ENCODE data around the gene MYBPH.
A peak's percentile ranks its signal among the peaks of the same experiment; 100 is the strongest.

Gene MYBPH

GRCh38 chr1:203201516-203202205 lies 26.0 kb upstream of the MYBPH start:
- Histone ChIP-seq H3K27me3 (no peaks in the 10 kb centered on the region), H3K9me3 (no peaks in the 10 kb centered on the region), H3K27ac (no peak overlapping the region), H3K4me3 (no peak overlapping the region), H3K4me2 (no peak overlapping the region), H3K36me3 (no peaks in the 10 kb centered on the region), H3K9ac (no peak overlapping the region), H4K20me1 (no peaks in the 10 kb centered on the region), H3K4me1 (peaks cover 19% of the 10 kb centered on the region)
- no peak for TF ChIP-seq Cebpa-rat (IDR thresholded peaks at IDR 0.05)

DNA sequence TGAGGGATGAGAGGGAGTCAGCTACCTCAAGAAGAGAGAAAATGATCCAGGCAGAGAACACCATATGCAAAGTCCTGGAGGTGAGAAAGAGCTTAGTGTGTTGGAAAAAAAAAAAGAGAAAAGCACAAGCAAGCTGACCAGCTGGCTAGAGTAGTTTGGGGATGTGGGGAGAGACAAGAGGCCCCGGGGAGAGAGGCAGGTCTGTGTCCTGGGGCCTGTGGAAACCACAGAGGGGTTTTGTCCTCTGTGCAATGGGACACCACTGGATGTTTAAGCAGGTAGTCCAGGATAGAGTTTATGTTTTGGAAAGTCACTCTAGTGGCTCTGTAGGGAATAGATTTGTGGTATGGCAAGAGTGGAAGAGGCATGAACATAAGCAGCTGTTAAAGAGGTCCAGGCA lies 25.3 kb upstream of the MYBPH start:
- no peak overlapping the region for H3K4me3 ChIP-seq
- H3K27ac ChIP-seq, result no peak overlapping the region
- no peaks in the 10 kb centered on the region for H3K27me3 ChIP-seq
- TF ChIP-seq Cebpa-rat (IDR thresholded peaks at IDR 0.05), result no peak
- no peaks in the 10 kb centered on the region for H3K36me3 ChIP-seq
- no peak overlapping the region for H3K9ac ChIP-seq
- no peaks in the 10 kb centered on the region for H4K20me1 ChIP-seq
- peaks cover 19% of the 10 kb centered on the region for H3K4me1 ChIP-seq
- no peak overlapping the region for H3K4me2 ChIP-seq
- no peaks in the 10 kb centered on the region for H3K9me3 ChIP-seq

- Histone ChIP-seq H3K4me2 (peak overlapping the region; percentile 9; the same call in 1 of the 2 replicates), H3K4me3 (no peak overlapping the region), H3K36me3 (no peaks in the 10 kb centered on the region), H4K20me1 (no peaks in the 10 kb centered on the region), H3K27me3 (no peaks in the 10 kb centered on the region), H3K9ac (no peak overlapping the region), H3K9me3 (no peaks in the 10 kb centered on the region), H3K4me1 (peaks cover 19% of the 10 kb centered on the region), H3K27ac (no peak overlapping the region)
- no peak for TF ChIP-seq Cebpa-rat (IDR thresholded peaks at IDR 0.05)
These were observed 24.4 kb upstream of the MYBPH start for GRCh38 chr1:203199816-203200571.

DNA sequence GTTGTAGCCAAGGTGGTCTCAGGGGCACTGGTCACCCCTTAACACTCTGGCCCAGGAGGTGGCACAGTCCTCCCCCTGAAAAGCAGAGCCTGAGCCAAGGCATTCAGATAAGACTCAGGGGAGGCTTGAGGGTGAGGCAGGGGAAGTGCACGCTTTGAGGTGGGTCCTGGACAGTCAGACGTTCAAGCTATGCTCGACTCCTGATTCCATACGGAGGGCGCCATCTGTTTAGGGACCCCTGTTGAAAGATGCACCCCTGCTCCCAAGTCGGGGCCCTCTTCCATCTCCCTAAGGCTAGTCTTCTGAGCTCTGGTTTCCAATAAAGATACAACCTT lies 23.8 kb upstream of the MYBPH start:
- no peak overlapping the region for H3K9ac ChIP-seq
- H3K27me3 ChIP-seq, result no peaks in the 10 kb centered on the region
- no peak for TF ChIP-seq Cebpa-rat (IDR thresholded peaks at IDR 0.05)
- H3K4me3 ChIP-seq, result no peak overlapping the region
- H3K9me3 ChIP-seq, result no peaks in the 10 kb centered on the region
- no peaks in the 10 kb centered on the region for H4K20me1 ChIP-seq
- no peaks in the 10 kb centered on the region for H3K36me3 ChIP-seq
- no peak overlapping the region for H3K27ac ChIP-seq
- H3K4me2 ChIP-seq, result no peak overlapping the region; the same call in 1 of the 2 replicates
- peaks cover 19% of the 10 kb centered on the region for H3K4me1 ChIP-seq

DNA sequence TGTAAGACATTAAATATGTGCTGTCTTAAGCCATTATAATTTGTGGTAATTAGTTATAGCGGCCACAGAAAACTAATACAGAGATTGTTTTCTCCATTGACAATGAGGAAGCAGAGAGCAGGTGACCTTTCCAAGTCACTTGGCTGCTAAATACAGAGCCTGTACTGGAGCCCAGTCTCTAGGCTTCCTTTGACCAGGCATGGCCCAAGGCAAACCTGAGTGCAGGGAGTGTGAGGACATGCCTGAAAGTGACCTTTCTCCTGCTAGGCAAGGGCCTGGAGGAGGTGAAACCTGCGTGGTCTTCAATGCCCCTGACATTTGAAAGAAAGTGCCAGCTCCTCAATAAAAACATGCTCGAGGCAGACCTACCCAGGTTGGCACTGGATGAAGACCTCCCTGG lies 23.4 kb upstream of the MYBPH start:
- H3K27ac ChIP-seq, result no peak overlapping the region
- peaks cover 19% of the 10 kb centered on the region for H3K4me1 ChIP-seq

GRCh38 chr1:203197625-203198024 lies 22.0 kb upstream of the MYBPH start:
- no peaks in the 10 kb centered on the region for H4K20me1 ChIP-seq
- no peak overlapping the region for H3K27ac ChIP-seq
- peaks cover 19% of the 10 kb centered on the region for H3K4me1 ChIP-seq
- H3K36me3 ChIP-seq, result no peaks in the 10 kb centered on the region
- 0 out of 2 replicates have a peak overlapping the region, but pooled peaks have one; percentile 0 for H3K4me2 ChIP-seq
- H3K9me3 ChIP-seq, result no peaks in the 10 kb centered on the region
- TF ChIP-seq Cebpa-rat (IDR thresholded peaks at IDR 0.05), result no peak
- no peaks in the 10 kb centered on the region for H3K27me3 ChIP-seq
- H3K9ac ChIP-seq, result no peak overlapping the region
- no peak overlapping the region for H3K4me3 ChIP-seq

More for the DNA sequence above, 23.4 kb upstream of the MYBPH start:
- H3K4me2 ChIP-seq, result no peak overlapping the region
- H3K27me3 ChIP-seq, result no peaks in the 10 kb centered on the region
- H3K4me3 ChIP-seq, result no peak overlapping the region
- no peak for TF ChIP-seq Cebpa-rat (IDR thresholded peaks at IDR 0.05)
- H3K9me3 ChIP-seq, result no peaks in the 10 kb centered on the region
- no peaks in the 10 kb centered on the region for H3K36me3 ChIP-seq
- no peaks in the 10 kb centered on the region for H4K20me1 ChIP-seq
- H3K9ac ChIP-seq, result no peak overlapping the region

DNA sequence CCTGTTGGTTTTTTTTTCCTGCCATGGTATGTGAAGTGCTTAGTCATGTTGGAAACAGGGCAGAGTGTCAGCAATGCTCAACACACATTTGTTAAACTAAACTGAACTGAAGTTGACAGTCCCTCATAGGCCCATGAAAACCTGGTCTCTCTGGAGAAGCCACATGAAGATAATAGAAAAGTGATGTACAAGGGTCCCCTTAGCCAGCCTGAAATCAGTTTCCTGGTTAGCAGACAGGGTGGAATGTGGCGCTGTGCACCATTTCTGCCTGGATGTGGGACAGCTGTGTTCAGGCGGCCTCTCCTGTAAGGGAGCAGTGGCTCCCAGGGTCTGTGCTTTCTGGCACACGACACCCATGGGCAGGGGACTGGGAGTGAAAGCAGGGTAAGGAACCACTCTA lies 20.7 kb upstream of the MYBPH start:
- no peak for TF ChIP-seq Cebpa-rat (IDR thresholded peaks at IDR 0.05)
- no peak overlapping the region for H3K27ac ChIP-seq
- H3K27me3 ChIP-seq, result no peaks in the 10 kb centered on the region
- no peak overlapping the region for H3K4me3 ChIP-seq
- H3K9ac ChIP-seq, result no peak overlapping the region
- H3K9me3 ChIP-seq, result no peaks in the 10 kb centered on the region
- H3K4me1 ChIP-seq, result peaks cover 19% of the 10 kb centered on the region
- H3K36me3 ChIP-seq, result no peaks in the 10 kb centered on the region
- no peaks in the 10 kb centered on the region for H4K20me1 ChIP-seq
- no peak overlapping the region for H3K4me2 ChIP-seq

DNA sequence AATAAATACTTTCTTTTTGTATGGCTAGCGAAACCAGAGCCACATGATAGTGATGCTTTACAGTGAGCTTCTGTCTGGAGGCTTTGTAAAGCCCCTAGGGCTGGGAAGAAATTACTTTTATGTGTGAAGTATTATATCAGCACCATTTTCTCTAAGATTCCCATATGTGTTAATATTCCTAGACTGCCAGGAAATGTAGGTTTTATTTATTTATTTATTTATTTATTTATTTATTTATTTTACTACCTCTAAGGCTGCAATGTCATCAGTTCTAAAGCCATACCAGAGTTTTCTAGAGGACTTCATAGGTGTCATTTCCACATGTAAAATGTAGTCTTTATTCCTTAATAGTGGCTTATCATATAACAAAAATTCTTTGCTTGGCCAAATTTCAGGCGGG lies 15.3 kb upstream of the MYBPH start:
- Histone ChIP-seq H3K4me3 (no peak overlapping the region), H4K20me1 (no peaks in the 10 kb centered on the region), H3K36me3 (no peaks in the 10 kb centered on the region), H3K27ac (no peak overlapping the region), H3K4me2 (no peak overlapping the region), H3K9me3 (no peaks in the 10 kb centered on the region), H3K4me1 (peaks cover 31% of the 10 kb centered on the region), H3K9ac (no peak overlapping the region), H3K27me3 (no peaks in the 10 kb centered on the region)
- TF ChIP-seq Cebpa-rat (IDR thresholded peaks at IDR 0.05), result no peak

DNA sequence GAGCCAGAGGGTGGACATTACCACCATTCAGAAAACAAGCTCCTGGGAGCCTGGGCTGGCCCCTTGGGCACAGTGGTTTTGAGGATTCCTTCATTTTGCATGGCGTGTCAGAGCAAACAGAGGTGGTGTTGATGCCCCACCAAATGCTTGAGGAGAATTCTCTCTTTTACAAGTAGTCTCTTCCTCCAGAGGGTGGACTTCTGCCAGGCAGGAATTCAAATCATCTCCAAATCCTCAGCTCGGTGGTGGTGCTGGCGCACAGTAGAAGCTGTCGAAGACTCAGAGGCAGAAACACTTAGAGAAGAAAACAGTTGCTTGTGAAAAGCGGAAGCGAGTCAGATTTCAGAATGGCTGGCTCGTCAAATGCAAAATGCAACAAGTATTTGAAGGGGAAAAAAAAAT lies 14.3 kb upstream of the MYBPH start:
- H3K27ac ChIP-seq, result no peak overlapping the region
- TF ChIP-seq Cebpa-rat (IDR thresholded peaks at IDR 0.05), result no peak
- H4K20me1 ChIP-seq, result no peaks in the 10 kb centered on the region
- no peak overlapping the region for H3K9ac ChIP-seq
- no peak overlapping the region for H3K4me2 ChIP-seq
- H3K27me3 ChIP-seq, result no peaks in the 10 kb centered on the region
- H3K4me1 ChIP-seq, result peaks cover 40% of the 10 kb centered on the region
- no peaks in the 10 kb centered on the region for H3K36me3 ChIP-seq
- no peak overlapping the region for H3K4me3 ChIP-seq
- no peaks in the 10 kb centered on the region for H3K9me3 ChIP-seq

DNA sequence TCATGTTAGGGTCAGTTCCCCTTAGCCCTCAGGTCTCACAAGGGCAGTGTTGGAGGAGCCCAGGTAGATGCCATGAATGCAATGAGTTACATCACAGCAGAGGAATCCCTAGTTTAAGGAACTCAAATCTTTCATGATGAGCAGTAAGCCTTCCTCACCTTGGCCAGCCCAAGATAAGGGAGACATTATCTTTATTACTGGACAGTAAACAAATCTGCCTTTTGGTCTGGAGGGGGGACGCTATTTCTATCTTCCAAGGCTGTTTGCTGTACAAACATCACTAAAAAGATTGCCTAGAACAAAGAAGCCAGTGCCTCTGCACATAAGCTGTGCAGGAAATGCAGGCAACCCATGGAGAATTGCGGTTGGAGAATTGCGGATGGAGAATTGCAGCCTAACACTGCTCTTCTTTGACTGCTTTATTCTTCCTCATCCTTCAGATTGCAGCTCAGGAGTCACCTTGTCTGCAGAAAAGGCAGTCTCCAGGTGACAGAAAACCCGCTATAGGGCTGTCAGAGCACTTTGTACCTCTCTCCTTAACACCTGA lies 13.1 kb upstream of the MYBPH start:
- Histone ChIP-seq H3K27me3 (no peaks in the 10 kb centered on the region), H3K4me1 (peaks cover 47% of the 10 kb centered on the region), H3K36me3 (no peaks in the 10 kb centered on the region), H3K9me3 (no peaks in the 10 kb centered on the region), H3K4me2 (no peak overlapping the region), H3K9ac (no peak overlapping the region), H3K4me3 (no peak overlapping the region), H3K27ac (no peak overlapping the region), H4K20me1 (no peaks in the 10 kb centered on the region)
- TF ChIP-seq Cebpa-rat (IDR thresholded peaks at IDR 0.05), result no peak

Measured in BLaER1 (cell line).